Measurements from ENCODE around the gene ILDR2.

The ILDR2 gene

GRCh38 chr1:166924823-166925541 is 50.4 kb downstream of the ILDR2 start:
- no peak for DNase-seq

- no peak for DNase-seq
Measured at GRCh38 chr1:166920561-166921475, 54.5 kb downstream of the ILDR2 start.

- no peak for DNase-seq
Measured at GRCh38 chr1:166918956-166919316, 56.4 kb downstream of the ILDR2 start.

GRCh38 chr1:166918088-166918955 is 57.0 kb downstream of the ILDR2 start:
- DNase-seq: no peak

- DNase-seq: no peak
Measured at GRCh38 chr1:166915941-166916340, 59.4 kb downstream of the ILDR2 start.

- DNase-seq: no peak
Measured at GRCh38 chr1:166915042-166915441, 60.3 kb downstream of the ILDR2 start.

- DNase-seq: no peak
Measured at GRCh38 chr1:166914111-166914510, 61.2 kb downstream of the ILDR2 start.

GRCh38 chr1:166911624-166912023 is 63.7 kb downstream of the ILDR2 start:
- DNase-seq: no peak

- peak; percentile 89 for DNase-seq
Measured at GRCh38 chr1:166910396-166910994, 64.8 kb downstream of the ILDR2 start.

- no peak for DNase-seq
Measured at GRCh38 chr1:166908942-166909341, 66.4 kb downstream of the ILDR2 start.

GRCh38 chr1:166907763-166908162 is 67.6 kb downstream of the ILDR2 start:
- DNase-seq: no peak

- DNase-seq: no peak
Measured at GRCh38 chr1:166907051-166907450, 68.3 kb downstream of the ILDR2 start.

GRCh38 chr1:166906647-166907046 is 68.7 kb downstream of the ILDR2 start:
- no peak for DNase-seq

GRCh38 chr1:166905900-166906299 is 69.4 kb downstream of the ILDR2 start:
- no peak for DNase-seq

- DNase-seq: no peak
Measured at GRCh38 chr1:166905136-166905535, 70.2 kb downstream of the ILDR2 start.

- no peak for DNase-seq
Measured at GRCh38 chr1:166903232-166903631, 72.1 kb downstream of the ILDR2 start.

- DNase-seq: no peak
Measured at GRCh38 chr1:166902279-166902678, 73.1 kb downstream of the ILDR2 start.

GRCh38 chr1:166900987-166901386 is 74.4 kb downstream of the ILDR2 start:
- DNase-seq: peak; percentile 64

- DNase-seq: no peak
Measured at GRCh38 chr1:166899769-166900168, 75.6 kb downstream of the ILDR2 start.

GRCh38 chr1:166895766-166896165 is 79.6 kb downstream of the ILDR2 start:
- DNase-seq: no peak

- DNase-seq: no peak
Measured at GRCh38 chr1:166889776-166890175, 85.6 kb downstream of the ILDR2 start.

- no peak for DNase-seq
Measured at GRCh38 chr1:166888373-166889111, 86.8 kb downstream of the ILDR2 start.
